ENCODE data around the gene PDGFC. TPM values are rescaled to one million over a fixed set of nuclear protein-coding genes. Genes with fewer than 3 reads are reported as not detected.

The PDGFC gene
- total RNA-seq, 1 donor from 2014 or later: 35.0 TPM

GRCh38 chr4:156782491-156782890 is 189.1 kb downstream of the PDGFC start:
- Histone ChIP-seq H3K9ac (ENCODE audit: low read depth in 1 of 3, low read length in 3 of 3) (no peak overlapping the region), H3K27ac (ENCODE audit: low read depth, low read length) (no peak overlapping the region), H3K9me3 (ENCODE audit: control insufficient read depth in 3 of 3, low read length in 3 of 3) (no peaks in the 10 kb centered on the region), H3K4me1 (ENCODE audit: control insufficient read depth in 3 of 3, insufficient read depth in 3 of 3, low read length in 3 of 3) (peaks cover 0 to 5% (median 3%) of the 10 kb centered on the region in 3 donors), H3K27me3 (ENCODE audit: control insufficient read depth in 3 of 3, insufficient read depth in 3 of 3, low read length in 3 of 3) (no peaks in the 10 kb centered on the region), H3K4me3 (ENCODE audit: low read length in 3 of 3) (no peak overlapping the region), H3K36me3 (ENCODE audit: control insufficient read depth in 3 of 3, insufficient read depth in 3 of 3, low read length in 3 of 3) (no peaks in the 10 kb centered on the region)

- H3K27me3 ChIP-seq (ENCODE audit: control insufficient read depth in 3 of 3, insufficient read depth in 3 of 3, low read length in 3 of 3): no peaks in the 10 kb centered on the region
- H3K4me1 ChIP-seq (ENCODE audit: control insufficient read depth in 3 of 3, insufficient read depth in 3 of 3, low read length in 3 of 3): no peaks in the 10 kb centered on the region
- H3K4me3 ChIP-seq (ENCODE audit: low read length in 3 of 3): no peak overlapping the region
Observed at GRCh38 chr4:156781852-156782251, 189.7 kb downstream of the PDGFC start.

GRCh38 chr4:156779774-156780173 is 191.8 kb downstream of the PDGFC start:
- no peaks in the 10 kb centered on the region for H3K27me3 ChIP-seq (ENCODE audit: control insufficient read depth in 3 of 3, insufficient read depth in 3 of 3, low read length in 3 of 3)
- H3K27ac ChIP-seq (ENCODE audit: low read depth, low read length): no peak overlapping the region
- no peaks in the 10 kb centered on the region for H3K9me3 ChIP-seq (ENCODE audit: control insufficient read depth in 3 of 3, low read length in 3 of 3)
- no peak overlapping the region for H3K9ac ChIP-seq (ENCODE audit: low read depth in 1 of 3, low read length in 3 of 3)
- peaks cover 0 to 5% (median 2%) of the 10 kb centered on the region in 3 donors for H3K4me1 ChIP-seq (ENCODE audit: control insufficient read depth in 3 of 3, insufficient read depth in 3 of 3, low read length in 3 of 3)
- H3K4me3 ChIP-seq (ENCODE audit: low read length in 3 of 3): no peak overlapping the region
- H3K36me3 ChIP-seq (ENCODE audit: control insufficient read depth in 3 of 3, insufficient read depth in 3 of 3, low read length in 3 of 3): no peaks in the 10 kb centered on the region

More at GRCh38 chr4:156781852-156782251, 189.7 kb downstream of the PDGFC start:
- Histone ChIP-seq H3K36me3 (ENCODE audit: control insufficient read depth in 3 of 3, insufficient read depth in 3 of 3, low read length in 3 of 3) (no peaks in the 10 kb centered on the region), H3K9ac (ENCODE audit: low read depth in 1 of 3, low read length in 3 of 3) (no peak overlapping the region), H3K27ac (ENCODE audit: low read depth, low read length) (no peak overlapping the region), H3K9me3 (ENCODE audit: control insufficient read depth in 3 of 3, low read length in 3 of 3) (no peaks in the 10 kb centered on the region)

DNA sequence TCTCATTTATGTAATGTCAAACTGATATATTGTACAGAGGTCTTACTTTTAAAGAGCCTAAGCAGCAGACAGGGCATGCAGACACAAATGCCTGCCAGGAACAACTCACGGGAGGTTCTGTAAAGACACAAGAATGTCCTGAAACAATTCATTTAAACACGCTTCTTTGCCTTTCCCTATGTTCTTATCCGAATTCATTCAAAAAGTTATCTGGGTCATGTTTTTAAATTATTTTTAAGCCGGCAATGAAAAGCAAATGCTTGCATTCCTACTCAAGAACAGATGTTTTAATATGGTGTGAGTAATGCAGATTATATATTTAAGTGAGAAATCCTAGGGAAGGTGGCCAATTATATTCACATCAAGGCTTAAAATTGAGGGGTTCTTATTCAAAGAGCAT is 192.6 kb downstream of the PDGFC start:
- Histone ChIP-seq H3K27me3 (ENCODE audit: control insufficient read depth in 3 of 3, insufficient read depth in 3 of 3, low read length in 3 of 3) (no peaks in the 10 kb centered on the region), H3K4me1 (ENCODE audit: control insufficient read depth in 3 of 3, insufficient read depth in 3 of 3, low read length in 3 of 3) (peaks cover 3 to 9% (median 7%) of the 10 kb centered on the region in 3 donors), H3K9me3 (ENCODE audit: control insufficient read depth in 3 of 3, low read length in 3 of 3) (no peaks in the 10 kb centered on the region), H3K36me3 (ENCODE audit: control insufficient read depth in 3 of 3, insufficient read depth in 3 of 3, low read length in 3 of 3) (no peaks in the 10 kb centered on the region), H3K9ac (ENCODE audit: low read depth in 1 of 3, low read length in 3 of 3) (no peak overlapping the region), H3K27ac (ENCODE audit: low read depth, low read length) (no peak overlapping the region), H3K4me3 (ENCODE audit: low read length in 3 of 3) (no peak overlapping the region)

- no peaks in the 10 kb centered on the region for H3K9me3 ChIP-seq (ENCODE audit: control insufficient read depth in 3 of 3, low read length in 3 of 3)
- H3K4me3 ChIP-seq (ENCODE audit: low read length in 3 of 3): no peak overlapping the region
- H3K27me3 ChIP-seq (ENCODE audit: control insufficient read depth in 3 of 3, insufficient read depth in 3 of 3, low read length in 3 of 3): no peaks in the 10 kb centered on the region
- no peak overlapping the region for H3K27ac ChIP-seq (ENCODE audit: low read depth, low read length)
- peaks cover 7 to 13% (median 10%) of the 10 kb centered on the region in 3 donors for H3K4me1 ChIP-seq (ENCODE audit: control insufficient read depth in 3 of 3, insufficient read depth in 3 of 3, low read length in 3 of 3)
- H3K9ac ChIP-seq (ENCODE audit: low read depth in 1 of 3, low read length in 3 of 3): no peak overlapping the region
- H3K36me3 ChIP-seq (ENCODE audit: control insufficient read depth in 3 of 3, insufficient read depth in 3 of 3, low read length in 3 of 3): no peaks in the 10 kb centered on the region
Observed at GRCh38 chr4:156778606-156779005, 193.0 kb downstream of the PDGFC start.

- no peaks in the 10 kb centered on the region for H3K27me3 ChIP-seq (ENCODE audit: control insufficient read depth in 3 of 3, insufficient read depth in 3 of 3, low read length in 3 of 3)
- H3K4me1 ChIP-seq (ENCODE audit: control insufficient read depth in 3 of 3, insufficient read depth in 3 of 3, low read length in 3 of 3): peaks cover 9 to 13% (median 10%) of the 10 kb centered on the region in 3 donors
- no peak overlapping the region for H3K4me3 ChIP-seq (ENCODE audit: low read length in 3 of 3)
- no peak overlapping the region for H3K27ac ChIP-seq (ENCODE audit: low read depth, low read length)
- no peaks in the 10 kb centered on the region for H3K9me3 ChIP-seq (ENCODE audit: control insufficient read depth in 3 of 3, low read length in 3 of 3)
- no peak overlapping the region for H3K9ac ChIP-seq (ENCODE audit: low read depth in 1 of 3, low read length in 3 of 3)
- no peaks in the 10 kb centered on the region for H3K36me3 ChIP-seq (ENCODE audit: control insufficient read depth in 3 of 3, insufficient read depth in 3 of 3, low read length in 3 of 3)
Observed at GRCh38 chr4:156778093-156778492, 193.5 kb downstream of the PDGFC start.

GRCh38 chr4:156775813-156776212 is 195.8 kb downstream of the PDGFC start:
- peaks cover 13 to 21% (median 20%) of the 10 kb centered on the region in 3 donors for H3K4me1 ChIP-seq (ENCODE audit: control insufficient read depth in 3 of 3, insufficient read depth in 3 of 3, low read length in 3 of 3)
- H3K4me3 ChIP-seq (ENCODE audit: low read length in 3 of 3): no peak overlapping the region
- no peaks in the 10 kb centered on the region for H3K9me3 ChIP-seq (ENCODE audit: control insufficient read depth in 3 of 3, low read length in 3 of 3)
- no peaks in the 10 kb centered on the region for H3K27me3 ChIP-seq (ENCODE audit: control insufficient read depth in 3 of 3, insufficient read depth in 3 of 3, low read length in 3 of 3)
- peak overlapping the region; percentile 32 for H3K27ac ChIP-seq (ENCODE audit: low read depth, low read length)
- no peak overlapping the region for H3K9ac ChIP-seq (ENCODE audit: low read depth in 1 of 3, low read length in 3 of 3)
- H3K36me3 ChIP-seq (ENCODE audit: control insufficient read depth in 3 of 3, insufficient read depth in 3 of 3, low read length in 3 of 3): no peaks in the 10 kb centered on the region

DNA sequence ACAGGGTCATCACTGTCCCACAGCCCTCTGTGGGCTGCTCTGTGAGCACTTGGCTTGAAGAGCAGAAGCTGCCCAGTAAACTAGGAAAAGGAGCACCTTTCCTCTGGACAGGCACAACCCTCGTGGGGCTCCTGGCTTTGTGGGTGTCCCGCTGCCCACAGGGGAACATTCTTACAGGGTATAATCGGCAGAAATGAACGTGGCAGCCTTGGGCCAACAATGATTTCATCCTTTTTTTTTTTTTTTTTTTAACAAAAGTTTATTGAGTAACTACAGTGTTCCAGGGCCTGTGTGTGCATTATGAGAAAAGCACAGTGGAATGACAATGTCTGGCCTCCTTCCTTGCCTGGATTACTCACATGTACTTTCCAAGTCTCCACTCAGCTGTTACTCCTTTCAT is 197.2 kb downstream of the PDGFC start:
- Histone ChIP-seq H3K27ac (ENCODE audit: low read depth, low read length) (peak overlapping the region; percentile 49), H3K9me3 (ENCODE audit: control insufficient read depth in 3 of 3, low read length in 3 of 3) (no peaks in the 10 kb centered on the region), H3K4me1 (ENCODE audit: control insufficient read depth in 3 of 3, insufficient read depth in 3 of 3, low read length in 3 of 3) (peaks cover 13 to 22% (median 21%) of the 10 kb centered on the region in 3 donors), H3K36me3 (ENCODE audit: control insufficient read depth in 3 of 3, insufficient read depth in 3 of 3, low read length in 3 of 3) (no peaks in the 10 kb centered on the region), H3K27me3 (ENCODE audit: control insufficient read depth in 3 of 3, insufficient read depth in 3 of 3, low read length in 3 of 3) (no peaks in the 10 kb centered on the region), H3K4me3 (ENCODE audit: low read length in 3 of 3) (no peak overlapping the region), H3K9ac (ENCODE audit: low read depth in 1 of 3, low read length in 3 of 3) (no peak overlapping the region)

GRCh38 chr4:156773648-156774357 is 197.8 kb downstream of the PDGFC start:
- H3K9me3 ChIP-seq (ENCODE audit: control insufficient read depth in 3 of 3, low read length in 3 of 3): no peaks in the 10 kb centered on the region
- peak overlapping the region; percentile 49 for H3K27ac ChIP-seq (ENCODE audit: low read depth, low read length)
- H3K9ac ChIP-seq (ENCODE audit: low read depth in 1 of 3, low read length in 3 of 3): no peak overlapping the region
- H3K4me1 ChIP-seq (ENCODE audit: control insufficient read depth in 3 of 3, insufficient read depth in 3 of 3, low read length in 3 of 3): peaks cover 13 to 22% (median 21%) of the 10 kb centered on the region in 3 donors
- no peaks in the 10 kb centered on the region for H3K27me3 ChIP-seq (ENCODE audit: control insufficient read depth in 3 of 3, insufficient read depth in 3 of 3, low read length in 3 of 3)
- H3K4me3 ChIP-seq (ENCODE audit: low read length in 3 of 3): no peak overlapping the region
- no peaks in the 10 kb centered on the region for H3K36me3 ChIP-seq (ENCODE audit: control insufficient read depth in 3 of 3, insufficient read depth in 3 of 3, low read length in 3 of 3)

- no peaks in the 10 kb centered on the region for H3K27me3 ChIP-seq (ENCODE audit: control insufficient read depth in 3 of 3, insufficient read depth in 3 of 3, low read length in 3 of 3)
- H3K36me3 ChIP-seq (ENCODE audit: control insufficient read depth in 3 of 3, insufficient read depth in 3 of 3, low read length in 3 of 3): no peaks in the 10 kb centered on the region
- peak overlapping the region; percentile 51 to 66 (median 60) for H3K4me3 ChIP-seq (ENCODE audit: low read length in 3 of 3)
- H3K9me3 ChIP-seq (ENCODE audit: control insufficient read depth in 3 of 3, low read length in 3 of 3): no peaks in the 10 kb centered on the region
- H3K9ac ChIP-seq (ENCODE audit: low read depth in 1 of 3, low read length in 3 of 3): peak overlapping the region; percentile 52 to 66 (median 64)
- peak overlapping the region; percentile 83 for H3K27ac ChIP-seq (ENCODE audit: low read depth, low read length)
- H3K4me1 ChIP-seq (ENCODE audit: control insufficient read depth in 3 of 3, insufficient read depth in 3 of 3, low read length in 3 of 3): peaks cover 9 to 25% (median 22%) of the 10 kb centered on the region in 3 donors
Observed at GRCh38 chr4:156771171-156771837, 200.3 kb downstream of the PDGFC start.
